HCT116 (cell line): ENCODE measurements around the gene PAX7.

Experiments used
- CTCF ChIP-seq, 3 experiments: fragments of 200-600 bp in 1 of 3; sonication (generic) in 1 of 3; IDR thresholded peaks in 2 of 3; conservative IDR thresholded peaks in 1 of 3; 2 replicates each; pipeline ENCODE4 v1.5.1; 2012 to 2017; ENCODE audit warnings: low read depth in 2 of 3, low read length in 2 of 3, antibody characterized with exemption in 1 of 3, borderline replicate concordance in 1 of 3, control low read depth in 1 of 3, mild to moderate bottlenecking in 1 of 3, mixed read lengths in 1 of 3, mixed run types in 1 of 3, moderate library complexity in 1 of 3; ENCODE audit not compliant: insufficient read depth in 1 of 3
- EGR1 ChIP-seq: IDR thresholded peaks from 2 replicates; pipeline ENCODE4 v1.6.1; 2012; ENCODE audit warnings: low read depth
- EZH2 ChIP-seq: fragments of 200-600 bp; sonication (generic); IDR thresholded peaks from 2 replicates; pipeline ENCODE4 v1.6.1; 2017; ENCODE audit warnings: antibody characterized with exemption, mixed run types
- EZH2phosphoT487 ChIP-seq: fragments of 200-600 bp; IDR thresholded peaks from 2 replicates; pipeline ENCODE4 v1.6.1; 2018; ENCODE audit warnings: antibody characterized with exemption, borderline replicate concordance
- JUND ChIP-seq: IDR thresholded peaks from 2 replicates; pipeline ENCODE4 v1.6.1; 2012
- MAX ChIP-seq: IDR thresholded peaks from 2 replicates; pipeline ENCODE4 v1.6.1; 2012
- POLR2A ChIP-seq: IDR thresholded peaks from 2 replicates; pipeline ENCODE4 v1.7.0; 2011; ENCODE audit warnings: borderline replicate concordance; ENCODE audit not compliant: insufficient read depth, insufficient read length; ENCODE audit errors: extremely low read depth
- POLR2AphosphoS5 ChIP-seq: IDR thresholded peaks from 2 replicates; pipeline ENCODE4 v1.6.1; 2011; ENCODE audit warnings: mild to moderate bottlenecking, low read depth, low read length, moderate library complexity
- RAD21 ChIP-seq: IDR thresholded peaks from 2 replicates; pipeline ENCODE4 v1.6.1; 2012; ENCODE audit warnings: low read depth, mild to moderate bottlenecking
- SIN3A ChIP-seq: IDR thresholded peaks from 2 replicates; pipeline ENCODE4 v1.6.1; 2012; ENCODE audit warnings: low read depth
- SRF ChIP-seq: IDR thresholded peaks from 2 replicates; pipeline ENCODE4 v1.6.1; 2012; ENCODE audit warnings: low read depth
- YY1 ChIP-seq: IDR thresholded peaks from 2 replicates; pipeline ENCODE4 v1.6.1; 2011; ENCODE audit warnings: low read length, low read depth, moderate library complexity, mild to moderate bottlenecking; ENCODE audit not compliant: insufficient replicate concordance; ENCODE audit errors: extremely low read depth
- ZBTB33 ChIP-seq: IDR thresholded peaks from 2 replicates; pipeline ENCODE4 v1.6.1; 2011; ENCODE audit warnings: mild to moderate bottlenecking, low read length, moderate library complexity; ENCODE audit not compliant: insufficient replicate concordance; ENCODE audit errors: extremely low read depth
- ZNF274 ChIP-seq: fragments of 200-500 bp; sonication (Bioruptor generic); IDR thresholded peaks from 2 replicates; pipeline ENCODE4 v1.6.1; 2014; ENCODE audit warnings: mild to moderate bottlenecking, low read depth, low read length, inconsistent platforms

GRCh38 chr1:18686540-18686939 lies 55.9 kb downstream of the PAX7 start:
- TF ChIP-seq CTCF (IDR thresholded peaks at IDR 0.05 in 2 of 3, conservative IDR thresholded peaks at IDR 0.05 in 1 of 3; ENCODE audit: borderline replicate concordance in 1 of 3, insufficient read depth in 1 of 3, low read depth in 2 of 3, low read length in 2 of 3) (no peak), YY1 (no peak), JUND (no peak), SIN3A (no peak), POLR2A (no peak), RAD21 (no peak), EGR1 (no peak), POLR2AphosphoS5 (no peak), EZH2 (no peak), SRF (no peak), MAX (no peak), ZBTB33 (no peak), EZH2phosphoT487 (no peak), ZNF274 (no peak)
